Jurkat, Clone E6-1 (cell line): Measurements from ENCODE around the gene MYL11. TPM values are rescaled to one million over a fixed set of nuclear protein-coding genes. Genes with fewer than 3 reads are reported as not detected.
"Not testable (repeated sequence)": the region's sequence is repeated elsewhere in the genome, so short reads cannot be mapped to it uniquely, and the experiment has no call there.

Experiments
- DNase-seq: peaks from one replicate; pipeline ENCODE4 v3.0.0-alpha.2; 2011; ENCODE audit warnings: low read depth, low spot score
- H3K4me3 ChIP-seq: 2 replicates; pipeline ENCODE4 v1.5.1; 2011; ENCODE audit warnings: mild to moderate bottlenecking, low read length, control low read depth, moderate library complexity
- polyA plus RNA-seq: library from polyadenylated mRNA; unstranded; fragments of >200 nt; gene quantifications from one replicate; pipeline ENCODE4 v1.2.1, GENCODE V29; 2012; ENCODE audit warnings: missing spikeins; ENCODE audit not compliant: insufficient read length, insufficient read depth

The MYL11 gene
- polyA plus RNA-seq: not detected

DNA sequence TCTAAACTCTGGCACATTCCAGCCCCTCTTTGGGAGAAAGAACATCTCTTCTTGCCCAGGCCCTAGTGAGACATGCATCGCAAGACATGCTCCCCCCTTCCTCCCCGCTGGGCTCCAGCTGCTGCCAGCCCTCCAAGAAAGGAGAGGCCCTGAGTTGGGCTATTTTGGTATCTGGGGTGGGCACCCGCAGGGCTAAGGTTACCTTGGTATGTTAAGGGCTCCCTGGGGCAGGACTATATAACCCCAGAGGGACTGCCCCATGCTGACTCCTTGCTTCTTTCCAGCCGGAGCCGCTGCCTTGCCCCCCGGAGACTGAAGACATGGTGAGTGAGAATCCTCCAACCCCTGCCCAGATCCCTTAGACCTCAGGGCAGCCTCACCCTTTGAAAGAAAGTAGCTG is at the start of gene MYL11:
Gene MYL11, plus strand, starts transcription at position 265 of the 400 bp plus-strand sequence. Its CDS starts 56 bp downstream, at position 321.
- H3K4me3 ChIP-seq: no peak within 1 kb of the TSS
- DNase-seq: no peak

- DNase-seq: peak; percentile 72
- H3K4me3 ChIP-seq: peak overlapping the region; percentile 56
Observed at GRCh38 chr16:30334473-30334989, 40.1 kb upstream of the MYL11 start.

DNA sequence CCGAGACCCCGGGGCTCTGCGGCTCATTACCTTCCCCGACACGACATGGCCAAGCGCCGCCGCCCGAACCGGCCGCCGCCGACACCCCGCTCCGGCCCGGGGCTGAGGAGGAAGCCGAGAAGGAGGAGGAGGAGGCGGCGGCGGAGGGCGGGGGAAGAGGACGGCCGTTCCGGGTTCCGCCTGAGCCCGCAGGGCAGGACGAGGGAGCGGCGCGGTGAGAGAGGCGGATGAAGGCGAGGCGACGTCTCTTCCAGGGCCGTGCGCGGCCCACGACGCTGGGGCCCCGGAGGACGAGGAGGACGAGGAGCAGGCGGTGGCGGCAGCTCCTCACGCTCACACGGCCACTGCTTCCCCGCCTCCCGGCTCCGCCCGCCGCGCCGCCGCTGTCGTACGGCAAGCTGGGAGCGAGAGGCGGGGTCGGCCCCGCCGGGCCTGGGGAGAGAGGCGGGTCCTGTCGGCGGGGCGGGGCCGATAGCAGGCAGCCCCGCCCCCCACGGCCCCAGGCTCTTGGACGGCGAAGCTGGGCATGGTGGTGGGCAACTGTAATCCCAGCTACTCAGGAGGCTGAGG is 39.5 kb upstream of the MYL11 start:
- H3K4me3 ChIP-seq: peak overlapping the region; percentile 56
- peak; percentile 46 for DNase-seq

DNA sequence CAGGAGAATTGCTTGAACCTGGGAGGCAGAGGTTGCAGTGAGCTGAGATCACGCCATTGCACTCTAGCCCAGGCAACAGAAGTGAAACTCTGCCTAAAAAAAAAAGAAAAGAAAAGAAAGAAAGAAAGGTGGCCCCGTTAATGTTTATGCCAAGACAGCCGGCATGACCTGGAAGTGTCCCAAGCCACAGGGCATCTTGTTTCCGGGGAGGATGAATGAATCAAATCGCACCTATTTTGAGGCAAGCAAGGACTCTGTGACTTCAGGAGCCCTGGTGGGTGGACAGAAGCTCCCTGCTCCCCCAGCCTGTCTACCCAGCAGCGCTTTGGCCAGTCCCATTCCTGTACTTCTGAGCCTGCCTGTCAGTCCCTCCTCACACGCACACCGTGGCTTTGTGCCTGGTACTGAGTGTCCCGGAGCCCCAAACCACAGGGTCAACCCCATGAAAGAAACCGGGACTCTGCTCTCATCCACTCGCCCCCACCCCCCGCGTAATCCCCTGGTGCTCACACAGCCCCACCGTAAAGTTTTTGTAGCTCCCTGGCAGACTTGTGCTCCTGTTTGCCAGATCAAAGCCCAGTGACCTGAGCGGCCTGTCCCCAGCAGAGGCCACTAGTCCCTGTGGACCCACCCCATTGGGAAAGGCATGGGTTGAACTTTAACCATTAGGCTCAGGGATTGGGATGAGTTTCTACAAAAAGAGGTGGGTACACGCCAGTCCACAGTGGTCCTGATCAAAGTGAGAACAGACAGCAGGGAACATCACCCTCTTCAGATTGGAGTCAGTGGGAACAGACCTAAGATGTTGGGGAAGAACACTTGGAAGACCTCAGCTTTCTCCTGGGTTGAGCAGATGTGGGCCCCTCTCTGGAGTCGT is 38.8 kb upstream of the MYL11 start:
- DNase-seq: no peak

DNA sequence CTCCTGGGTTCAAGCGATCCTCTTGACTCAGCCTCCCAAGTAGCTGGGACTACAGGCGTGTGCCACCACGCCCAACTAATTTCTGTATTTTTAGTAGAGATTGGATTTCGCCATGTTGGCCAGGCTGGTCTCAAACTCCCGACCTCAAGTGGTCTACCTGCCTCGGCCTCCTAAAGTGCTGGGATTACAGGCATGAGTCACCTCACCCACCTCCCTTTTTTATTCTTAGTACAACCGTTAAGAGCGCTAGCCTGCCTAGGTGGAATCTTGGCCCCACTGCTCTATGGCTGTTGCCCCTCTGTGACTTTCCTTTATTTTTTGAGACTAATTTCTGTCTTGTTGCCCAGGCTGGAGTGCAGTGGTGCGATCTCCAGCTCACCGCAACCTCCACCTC is 36.6 kb upstream of the MYL11 start:
- H3K4me3 ChIP-seq: not testable (repeated sequence)

More for the DNA sequence above, 38.8 kb upstream of the MYL11 start:
- H3K4me3 ChIP-seq: peak overlapping the region; percentile 56

DNA sequence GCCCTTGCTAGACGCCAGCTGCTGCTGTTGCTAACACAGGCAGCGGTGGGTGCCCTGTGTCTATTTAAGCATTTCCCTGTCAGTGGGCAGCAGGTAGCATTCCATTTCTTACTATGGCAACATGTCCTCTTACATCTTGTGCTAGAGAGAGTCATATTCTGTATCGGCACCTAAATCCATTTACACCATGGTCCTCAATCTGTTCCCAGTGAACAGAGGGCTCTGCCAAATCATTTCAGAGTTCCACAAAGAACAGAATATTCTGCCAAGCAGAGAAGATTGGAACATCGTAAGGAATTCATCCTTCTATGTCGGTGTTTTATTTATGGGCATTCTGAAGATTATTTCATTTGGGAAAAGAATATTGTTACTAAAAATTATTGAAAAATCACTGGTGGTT is 35.9 kb upstream of the MYL11 start:
- H3K4me3 ChIP-seq, DNase-seq: not testable (repeated sequence)

More for the DNA sequence above, 36.6 kb upstream of the MYL11 start:
- not testable (repeated sequence) for DNase-seq

DNA sequence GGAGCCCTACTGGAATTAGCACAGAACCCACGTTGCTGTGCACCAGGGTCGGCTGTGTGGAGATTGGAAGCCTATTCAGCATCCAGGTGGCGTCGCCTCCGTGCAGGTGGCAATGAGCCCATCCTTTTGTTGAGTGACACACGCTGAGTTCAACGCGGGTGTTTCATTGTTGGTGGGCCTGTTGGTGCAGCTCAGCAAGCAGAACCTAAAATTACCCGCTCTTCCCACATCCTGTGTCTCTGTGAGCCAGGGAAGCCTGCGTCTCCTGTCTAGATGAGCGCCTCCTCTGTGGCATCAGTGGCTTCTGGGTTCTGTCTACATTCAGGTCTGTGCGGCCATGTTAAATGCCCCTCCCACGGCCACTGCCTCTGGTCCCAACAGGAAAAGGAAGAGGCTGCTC is 34.0 kb upstream of the MYL11 start:
- peak overlapping the region; percentile 30 for H3K4me3 ChIP-seq
- DNase-seq: peak; percentile 90

- DNase-seq, H3K4me3 ChIP-seq: not testable (repeated sequence)
Observed at GRCh38 chr16:30341971-30342370, 32.6 kb upstream of the MYL11 start.

GRCh38 chr16:30342751-30343490 is 31.7 kb upstream of the MYL11 start:
- no peak overlapping the region for H3K4me3 ChIP-seq
- no peak for DNase-seq

DNA sequence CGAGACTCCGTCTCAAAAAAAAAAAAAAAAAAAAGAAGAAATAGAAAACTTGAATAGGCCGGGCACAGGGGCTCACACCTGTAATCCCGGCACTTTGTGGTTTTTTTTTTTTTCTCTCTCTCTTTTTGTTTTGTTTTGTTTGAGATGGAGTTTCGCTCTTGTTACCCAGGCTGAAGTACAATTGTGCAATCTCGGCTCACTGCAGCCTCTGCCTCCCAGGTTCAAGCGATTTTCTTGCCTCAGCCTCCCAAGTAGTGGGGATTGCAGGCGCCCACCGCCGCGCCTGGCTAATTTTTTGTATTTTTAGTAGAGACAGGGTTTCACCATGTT is 31.1 kb upstream of the MYL11 start:
- H3K4me3 ChIP-seq: not testable (repeated sequence)
- DNase-seq: peak; percentile 27

GRCh38 chr16:30346286-30346685 is 28.3 kb upstream of the MYL11 start:
- H3K4me3 ChIP-seq: no peak overlapping the region
- no peak for DNase-seq

GRCh38 chr16:30348113-30348512 is 26.5 kb upstream of the MYL11 start:
- no peak for DNase-seq
- H3K4me3 ChIP-seq: no peak overlapping the region

GRCh38 chr16:30348929-30349328 is 25.7 kb upstream of the MYL11 start:
- no peak overlapping the region for H3K4me3 ChIP-seq
- no peak for DNase-seq

- H3K4me3 ChIP-seq: no peak overlapping the region
- no peak for DNase-seq
Observed at GRCh38 chr16:30349675-30350074, 24.9 kb upstream of the MYL11 start.

GRCh38 chr16:30350134-30350871 is 24.3 kb upstream of the MYL11 start:
- H3K4me3 ChIP-seq: no peak overlapping the region
- no peak for DNase-seq

- H3K4me3 ChIP-seq: no peak overlapping the region
- no peak for DNase-seq
Observed at GRCh38 chr16:30351001-30351441, 23.6 kb upstream of the MYL11 start.

GRCh38 chr16:30351586-30352419 is 22.8 kb upstream of the MYL11 start:
- no peak overlapping the region for H3K4me3 ChIP-seq
- no peak for DNase-seq
